ENCODE results near the gene LAMA3. TPM values are rescaled to one million over a fixed set of nuclear protein-coding genes. Genes with fewer than 3 reads are reported as not detected.

LAMA3 gene
- total RNA-seq, 1 experiment from 2014 or later: 2.8 TPM

GRCh38 chr18:23824240-23824639 is 135.0 kb downstream of the LAMA3 start:
- no peak for DNase-seq (ENCODE audit: low spot score)

DNA sequence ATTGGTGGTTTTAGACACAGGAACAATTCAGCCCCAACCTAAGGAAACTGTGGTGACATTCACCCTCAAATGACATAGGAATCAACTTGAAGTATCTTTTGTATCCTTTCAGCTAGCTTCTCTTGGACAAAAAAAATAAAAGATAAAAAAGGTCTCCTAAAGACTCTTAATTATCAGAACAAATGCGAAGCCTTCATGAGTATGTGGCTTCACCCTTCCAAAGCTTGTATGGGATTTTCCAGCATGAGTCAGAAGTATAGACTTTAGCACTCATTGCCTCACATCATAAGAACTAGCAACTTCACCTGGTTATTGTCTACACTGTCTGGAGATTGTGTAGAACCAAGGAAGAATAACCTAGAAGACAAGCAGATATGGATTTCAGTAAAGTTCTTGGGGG is 135.4 kb downstream of the LAMA3 start:
- DNase-seq (ENCODE audit: low spot score): no peak

GRCh38 chr18:23825496-23825895 is 136.2 kb downstream of the LAMA3 start:
- no peak for DNase-seq (ENCODE audit: low spot score)

- no peak for DNase-seq (ENCODE audit: low spot score)
Observed at GRCh38 chr18:23825978-23826405, 136.7 kb downstream of the LAMA3 start.

DNA sequence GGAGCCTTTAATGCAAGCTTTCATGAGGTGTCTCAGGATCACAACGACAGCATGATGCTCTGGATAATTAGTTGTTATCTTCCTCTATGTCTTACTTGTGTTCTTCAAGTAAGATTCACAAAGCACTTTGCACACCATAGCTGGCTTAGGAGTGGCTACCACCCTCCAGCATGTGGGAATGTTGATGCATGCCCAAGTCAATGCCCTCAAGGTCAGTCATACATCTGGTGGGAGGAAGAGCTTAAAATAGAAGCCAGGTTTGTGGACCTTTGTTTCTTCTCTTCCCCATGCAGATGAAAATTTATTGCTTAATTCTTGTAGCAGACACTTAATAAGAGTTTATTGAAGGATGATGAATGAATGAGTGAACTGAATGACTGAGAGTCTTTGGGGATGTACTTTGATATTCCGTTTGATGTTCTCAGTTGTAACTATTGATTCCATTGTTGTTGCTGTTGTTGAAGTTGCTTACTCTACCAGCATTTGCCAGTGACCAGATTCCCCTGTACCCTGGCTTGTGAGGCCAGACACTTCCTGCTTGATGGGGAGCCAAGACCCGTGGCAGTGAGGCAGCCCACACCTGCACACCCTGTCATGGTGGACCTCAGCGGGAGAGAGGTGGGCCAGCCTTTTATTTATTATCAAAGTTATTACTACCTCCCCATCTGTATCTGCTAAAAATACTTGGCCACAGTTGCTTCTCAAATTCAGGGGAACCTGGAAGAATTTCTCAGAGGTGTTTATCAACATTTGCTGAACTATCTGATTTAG is 137.8 kb downstream of the LAMA3 start:
- no peak for DNase-seq (ENCODE audit: low spot score)

- DNase-seq (ENCODE audit: low spot score): no peak
Observed at GRCh38 chr18:23827681-23828080, 138.4 kb downstream of the LAMA3 start.

- peak; percentile 75 for DNase-seq (ENCODE audit: low spot score)
Observed at GRCh38 chr18:23828426-23828825, 139.2 kb downstream of the LAMA3 start.

DNA sequence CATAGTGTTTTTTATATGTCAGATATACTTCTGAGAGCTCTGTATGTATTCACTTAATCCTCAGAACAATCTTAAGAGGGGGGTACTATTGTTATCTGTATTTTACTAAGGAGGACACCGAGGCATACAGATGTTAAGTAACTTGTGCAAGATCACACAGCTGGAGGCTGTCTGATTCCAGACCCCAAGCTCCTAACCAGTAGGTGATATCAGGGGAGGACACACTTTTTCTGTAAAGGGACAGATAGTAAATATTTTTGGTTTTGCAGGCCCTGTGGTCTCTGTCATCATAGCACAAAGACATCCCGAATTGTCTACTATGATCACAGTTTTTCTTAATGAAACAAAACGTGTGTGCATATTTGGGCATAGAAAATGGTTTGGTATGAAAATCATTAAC is 143.7 kb downstream of the LAMA3 start:
- DNase-seq (ENCODE audit: low spot score): no peak

GRCh38 chr18:23833714-23834113 is 144.5 kb downstream of the LAMA3 start:
- DNase-seq (ENCODE audit: low spot score): no peak

DNA sequence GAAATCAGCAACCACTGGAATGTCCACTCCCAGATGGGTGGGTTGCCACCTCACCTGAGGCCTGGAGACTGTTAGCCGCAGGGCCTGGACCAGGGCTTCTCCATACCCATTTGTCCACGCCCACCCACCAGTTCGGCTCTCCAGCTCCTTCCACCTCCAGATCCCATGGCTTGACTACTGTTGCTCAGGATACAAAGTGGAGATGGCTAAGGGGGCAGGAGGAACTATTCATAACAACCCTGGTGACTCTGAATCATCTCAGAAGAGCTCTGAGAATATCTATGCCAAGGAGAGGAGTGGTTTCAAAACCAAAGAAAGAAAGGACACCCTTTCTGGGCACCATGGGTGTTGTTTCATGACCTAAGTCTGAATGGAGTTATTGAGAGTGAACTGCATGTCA is 145.8 kb downstream of the LAMA3 start:
- no peak for DNase-seq (ENCODE audit: low spot score)

GRCh38 chr18:23835506-23835905 is 146.3 kb downstream of the LAMA3 start:
- DNase-seq (ENCODE audit: low spot score): no peak

DNA sequence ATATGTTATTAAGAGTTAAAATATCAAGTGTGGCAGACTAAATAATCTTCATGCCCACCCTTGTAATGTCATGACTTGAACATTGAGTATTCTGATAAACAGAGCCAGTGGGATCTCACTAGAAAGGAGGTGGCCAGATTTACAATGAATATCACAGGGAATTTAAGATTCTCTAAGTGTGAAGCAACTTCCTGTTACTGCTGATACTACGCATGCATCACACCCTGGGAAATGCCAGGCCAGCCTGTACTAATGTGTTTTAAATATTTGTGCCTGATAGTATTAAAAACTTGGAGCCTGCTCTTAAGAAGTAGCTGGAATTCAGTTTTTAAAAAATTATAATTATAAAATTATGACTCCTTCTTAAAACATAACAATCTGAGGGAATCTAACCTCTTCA is 148.3 kb downstream of the LAMA3 start:
- peak; percentile 14 for DNase-seq (ENCODE audit: low spot score)

DNA sequence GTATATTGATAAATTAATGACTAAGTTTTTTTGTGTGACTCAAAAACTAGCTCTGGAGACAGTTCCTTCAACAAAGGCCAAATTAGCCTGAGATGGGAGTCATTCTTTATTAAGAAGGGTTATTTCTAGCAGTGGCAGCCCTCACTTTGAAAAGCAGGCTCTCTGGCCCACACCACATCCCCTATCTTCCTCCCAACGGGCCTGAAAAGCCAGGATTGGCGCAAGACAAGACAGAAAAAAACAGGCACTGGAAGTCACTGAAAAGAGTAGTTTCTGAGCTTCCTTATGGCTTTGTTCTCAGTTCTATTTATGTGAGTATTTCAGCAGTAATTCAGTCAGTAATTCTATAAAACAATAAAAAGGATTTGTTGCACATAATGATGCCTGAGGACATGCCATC is 149.0 kb downstream of the LAMA3 start:
- DNase-seq (ENCODE audit: low spot score): no peak

DNA sequence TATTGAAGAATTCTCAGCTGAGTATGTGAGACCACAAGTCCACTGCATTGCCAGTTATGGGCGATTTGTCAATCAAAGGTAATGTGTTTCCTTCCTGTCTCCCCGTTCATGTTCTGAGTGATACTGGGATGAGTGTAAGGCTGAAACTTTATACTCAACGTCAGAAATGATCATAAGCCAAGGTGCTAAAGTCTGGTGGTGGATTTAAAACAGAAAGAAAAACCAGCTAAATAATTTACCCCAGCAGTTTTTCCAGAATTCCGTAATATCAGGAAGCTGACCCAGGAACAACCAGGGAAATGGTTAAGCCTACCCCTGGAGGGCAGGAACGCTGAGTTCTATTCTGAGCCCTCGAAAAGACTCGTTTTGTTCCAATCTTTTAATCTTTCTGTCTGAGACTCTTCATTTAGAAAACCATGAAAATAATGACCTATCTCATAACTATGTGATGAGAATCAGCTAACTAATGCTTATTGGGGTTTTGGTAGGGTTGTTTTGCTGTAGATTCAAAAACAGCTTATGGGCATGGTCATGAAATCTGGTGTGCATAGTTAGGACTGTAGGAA is 149.6 kb downstream of the LAMA3 start:
- DNase-seq (ENCODE audit: low spot score): no peak

DNA sequence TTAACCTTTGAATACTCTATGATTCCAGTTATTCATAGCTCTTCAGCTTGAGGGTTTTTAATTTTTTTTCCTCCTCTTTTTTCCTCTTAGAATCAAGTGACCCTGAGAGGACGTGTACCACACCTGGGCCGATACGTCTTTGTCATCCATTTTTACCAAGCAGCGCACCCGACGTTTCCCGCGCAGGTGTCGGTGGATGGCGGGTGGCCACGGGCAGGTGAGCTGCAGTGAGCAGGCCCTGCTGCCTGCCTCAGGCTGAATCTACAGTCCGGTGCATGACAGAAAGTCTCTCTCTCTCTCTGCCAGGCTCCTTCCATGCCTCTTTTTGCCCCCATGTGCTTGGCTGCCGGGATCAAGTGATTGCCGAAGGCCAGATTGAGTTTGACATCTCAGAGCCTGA is 153.1 kb downstream of the LAMA3 start:
- DNase-seq (ENCODE audit: low spot score): no peak

DNA sequence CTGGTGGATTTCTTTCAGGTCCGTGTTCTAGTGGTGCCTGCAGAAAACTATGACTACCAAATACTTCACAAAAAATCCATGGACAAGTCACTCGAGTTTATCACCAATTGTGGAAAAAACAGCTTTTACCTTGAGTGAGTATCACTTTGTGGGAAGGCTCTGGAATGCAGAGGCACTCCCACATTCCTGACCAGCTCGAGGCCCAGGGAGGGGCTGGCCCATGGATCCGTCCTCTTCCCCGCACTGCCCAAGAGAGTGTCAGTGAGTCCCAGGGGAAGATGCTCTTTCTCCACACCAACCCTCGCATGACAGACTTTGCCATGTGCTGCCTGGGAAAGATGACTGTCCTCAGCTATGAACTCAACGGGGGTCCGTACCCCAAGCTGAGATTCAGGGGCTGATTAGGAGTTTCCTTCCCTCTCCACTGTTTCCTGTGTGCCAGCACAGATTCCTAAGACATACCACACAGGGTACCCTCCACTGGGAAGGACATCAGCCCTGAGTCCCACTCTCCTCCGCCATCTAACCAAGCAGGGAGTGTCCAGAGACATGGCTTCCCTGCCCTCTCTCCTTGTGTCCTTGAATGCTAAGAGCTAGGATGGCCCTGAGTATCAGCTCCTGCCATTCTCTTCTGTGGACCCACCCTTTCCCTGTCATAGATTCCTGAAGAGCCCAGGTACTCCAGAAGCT is 155.9 kb downstream of the LAMA3 start:
- DNase-seq (ENCODE audit: low spot score): no peak

- no peak for DNase-seq (ENCODE audit: low spot score)
Observed at GRCh38 chr18:23845988-23846630, 156.9 kb downstream of the LAMA3 start.

- no peak for DNase-seq (ENCODE audit: low spot score)
Observed at GRCh38 chr18:23847321-23847986, 158.2 kb downstream of the LAMA3 start.

GRCh38 chr18:23849141-23849540 is 159.9 kb downstream of the LAMA3 start:
- no peak for DNase-seq (ENCODE audit: low spot score)

DNA sequence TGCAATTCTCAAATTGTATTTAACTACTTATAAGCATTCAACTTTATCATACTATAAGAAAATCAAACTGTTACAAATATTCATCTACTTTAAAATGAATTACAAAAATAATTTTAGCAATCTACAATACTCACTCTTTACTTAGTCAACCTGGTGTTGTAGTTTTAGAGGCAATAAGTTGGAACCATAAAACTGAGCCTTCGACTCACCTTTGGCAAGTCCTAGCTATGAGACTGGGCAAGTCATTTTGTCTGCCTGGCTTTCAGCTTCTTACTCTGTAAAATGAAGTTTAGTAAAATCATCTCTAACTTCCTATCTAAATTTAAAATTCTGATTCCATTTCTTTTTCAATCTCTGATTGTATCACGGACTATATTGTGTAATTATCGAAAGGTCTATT is 161.0 kb downstream of the LAMA3 start:
- no peak for DNase-seq (ENCODE audit: low spot score)

DNA sequence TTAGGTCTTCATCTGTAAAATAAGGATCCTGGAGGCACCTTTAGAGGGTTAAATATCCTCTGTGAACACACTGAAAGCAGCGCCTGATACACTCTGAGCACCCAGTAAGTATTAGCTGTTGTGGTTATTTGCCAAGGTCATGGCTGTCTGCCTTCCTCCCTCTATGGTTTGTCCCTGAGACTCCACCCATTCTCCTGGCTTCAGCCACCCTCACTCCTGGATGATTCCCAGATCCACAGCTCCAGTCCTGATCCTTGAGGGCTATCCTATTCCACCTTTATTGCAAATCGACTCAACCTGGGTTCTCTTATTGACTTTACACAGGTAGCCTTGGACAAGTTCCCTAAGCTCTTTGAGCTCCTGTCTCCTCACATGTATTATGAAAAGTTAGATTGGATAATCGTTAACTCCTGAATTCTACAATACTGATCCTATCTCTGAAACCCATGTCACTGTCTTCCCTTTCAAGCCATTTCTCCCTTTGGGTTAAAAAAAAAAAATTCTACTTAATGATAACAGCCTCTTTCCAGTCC is 162.3 kb downstream of the LAMA3 start:
- DNase-seq (ENCODE audit: low spot score): no peak

Data from H4 (cell line).